ENCODE data around the gene BCL2L12.
A peak's percentile ranks its signal among the peaks of the same experiment; 100 is the strongest.

The BCL2L12 gene

GRCh38 chr19:49685845-49686332 lies 20.2 kb downstream of the BCL2L12 start:
- DNase-seq: no peak

- no peak for DNase-seq
Observed at GRCh38 chr19:49686503-49687088, 20.9 kb downstream of the BCL2L12 start.

GRCh38 chr19:49687150-49687549 lies 21.4 kb downstream of the BCL2L12 start:
- DNase-seq: no peak

- no peak for DNase-seq
Observed at GRCh38 chr19:49687566-49688316, 22.0 kb downstream of the BCL2L12 start.

- no peak for DNase-seq
Observed at GRCh38 chr19:49688531-49689132, 22.9 kb downstream of the BCL2L12 start.

- DNase-seq: no peak
Observed at GRCh38 chr19:49689133-49690078, 23.7 kb downstream of the BCL2L12 start, which contains the start of gene ADM5. ADM5 (plus strand) TSS chr19:49689594; CDS start chr19:49689838, 244 bp downstream.

- DNase-seq: no peak
Observed at GRCh38 chr19:49690079-49690655, 24.4 kb downstream of the BCL2L12 start.

GRCh38 chr19:49690656-49691242 lies 25.0 kb downstream of the BCL2L12 start, which contains the start of gene CPT1C:
CPT1C (plus strand) TSS chr19:49691116; CDS start chr19:49692253, 1,137 bp downstream.
- peak; percentile 30 for DNase-seq

- no peak for DNase-seq
Observed at GRCh38 chr19:49691243-49692146, 25.8 kb downstream of the BCL2L12 start.

- DNase-seq: no peak
Observed at GRCh38 chr19:49692147-49692506, 26.4 kb downstream of the BCL2L12 start.

- DNase-seq: no peak
Observed at GRCh38 chr19:49696115-49696514, 30.4 kb downstream of the BCL2L12 start.

GRCh38 chr19:49696865-49697264 lies 31.1 kb downstream of the BCL2L12 start:
- DNase-seq: no peak

GRCh38 chr19:49699364-49699763 lies 33.6 kb downstream of the BCL2L12 start:
- DNase-seq: no peak

GRCh38 chr19:49700563-49700962 lies 34.8 kb downstream of the BCL2L12 start:
- DNase-seq: no peak

GRCh38 chr19:49701271-49701786 lies 35.6 kb downstream of the BCL2L12 start:
- DNase-seq: no peak

GRCh38 chr19:49704888-49705642 lies 39.3 kb downstream of the BCL2L12 start:
- DNase-seq: no peak

GRCh38 chr19:49705919-49706318 lies 40.2 kb downstream of the BCL2L12 start:
- DNase-seq: no peak

GRCh38 chr19:49710372-49710951 lies 44.7 kb downstream of the BCL2L12 start:
- no peak for DNase-seq

- no peak for DNase-seq
Observed at GRCh38 chr19:49712397-49712859, 46.7 kb downstream of the BCL2L12 start.
